Measurements from ENCODE around the gene RBMS3.

RBMS3 gene

DNA sequence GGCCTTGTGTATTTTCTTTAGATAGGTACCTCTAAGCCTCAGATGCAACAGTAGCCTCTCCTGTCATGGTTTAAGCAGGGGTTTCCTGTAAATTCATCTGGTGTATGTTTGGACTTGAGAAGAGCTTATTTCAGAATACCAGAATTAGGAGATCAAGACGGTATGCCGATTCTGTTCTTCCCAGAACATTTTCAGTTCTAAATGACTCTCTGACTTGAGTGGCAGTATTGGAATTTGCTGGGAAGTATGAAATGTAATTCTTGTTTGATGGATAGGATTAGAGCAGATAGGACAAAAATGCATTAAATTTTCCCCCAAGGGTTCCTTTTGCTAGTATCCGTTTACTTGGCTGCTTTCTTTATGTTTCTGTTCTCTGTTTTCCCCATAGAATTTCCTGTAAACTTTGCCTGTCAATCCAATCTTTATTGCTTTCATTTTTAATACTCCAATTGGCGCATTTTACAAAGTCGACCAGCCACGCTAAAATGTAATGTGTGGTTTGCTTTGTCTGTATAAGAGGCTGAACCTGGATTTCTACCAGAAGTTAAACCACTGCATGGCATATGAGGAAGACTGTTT lies 612.2 kb downstream of the RBMS3 start:
- Histone ChIP-seq H3K27ac (no peak overlapping the region), H3K36me3 (no peaks in the 10 kb centered on the region), H3K4me2 (no peak overlapping the region), H3K9ac (no peak overlapping the region), H3K4me3 (no peak overlapping the region), H3K4me1 (no peaks in the 10 kb centered on the region), H4K20me1 (no peaks in the 10 kb centered on the region), H3K27me3 (no peaks in the 10 kb centered on the region), H3K9me3 (no peaks in the 10 kb centered on the region)
- TF ChIP-seq Cebpa-rat (IDR thresholded peaks at IDR 0.05): no peak

DNA sequence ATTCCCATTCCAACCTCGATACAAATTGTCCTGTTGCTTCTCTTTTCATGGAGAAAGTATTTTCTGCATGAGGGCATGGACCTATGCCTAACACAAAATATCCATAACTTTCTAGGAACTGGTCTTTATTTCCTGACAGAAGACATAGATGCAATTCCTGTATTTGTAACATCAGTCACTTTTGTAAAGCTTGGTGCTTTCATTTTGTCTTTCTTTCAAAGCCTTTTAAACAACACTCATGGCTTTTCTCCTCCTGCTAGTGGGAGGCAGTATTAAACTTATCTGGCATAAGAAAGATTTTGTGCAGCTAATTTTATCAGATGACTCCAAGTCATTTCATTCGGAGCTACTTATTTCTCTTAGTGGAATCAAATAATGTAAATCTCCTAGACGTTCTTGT lies 616.0 kb downstream of the RBMS3 start:
- Histone ChIP-seq H3K9ac (no peak overlapping the region), H3K4me3 (no peak overlapping the region), H3K27ac (no peak overlapping the region), H3K27me3 (no peaks in the 10 kb centered on the region), H3K9me3 (no peaks in the 10 kb centered on the region), H3K4me2 (no peak overlapping the region), H3K4me1 (no peaks in the 10 kb centered on the region), H3K36me3 (no peaks in the 10 kb centered on the region), H4K20me1 (no peaks in the 10 kb centered on the region)
- TF ChIP-seq Cebpa-rat (IDR thresholded peaks at IDR 0.05): no peak

DNA sequence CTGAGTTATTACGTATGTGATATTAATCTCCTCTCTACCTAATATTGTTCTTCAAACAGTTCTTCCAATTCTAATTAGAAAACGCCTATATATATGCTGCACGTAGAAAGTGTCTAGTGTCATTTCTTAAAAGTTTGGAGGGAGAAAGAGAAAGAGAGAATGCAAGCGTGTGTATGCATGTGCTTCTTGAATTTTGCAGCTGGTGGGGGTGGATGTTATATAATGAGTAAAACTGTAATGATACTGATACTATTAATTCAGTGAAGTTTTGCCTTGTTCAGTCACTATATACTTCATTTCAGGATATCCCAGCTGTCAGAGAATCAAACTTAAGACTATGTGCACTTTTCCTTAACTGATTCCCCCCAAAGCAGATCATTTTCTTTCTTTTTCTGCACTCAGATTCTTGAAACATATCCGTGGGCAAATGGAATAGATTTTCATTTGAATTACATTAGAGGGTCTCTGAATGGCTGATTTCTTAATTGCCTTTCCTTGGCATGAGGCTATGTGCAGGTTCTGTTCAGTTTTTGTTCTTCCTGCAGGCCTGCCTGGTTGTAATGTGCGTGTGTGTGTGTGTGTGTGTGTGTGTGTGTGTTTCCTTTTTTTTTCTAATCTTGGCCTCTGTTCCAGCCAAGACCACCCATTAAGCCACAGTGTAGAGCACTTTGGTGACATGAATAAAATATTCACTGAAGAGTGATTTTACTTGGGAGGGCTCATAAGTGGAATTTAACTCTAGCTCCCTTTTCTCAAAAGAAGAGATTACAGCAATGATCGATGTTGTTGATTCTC lies 617.5 kb downstream of the RBMS3 start:
- H3K4me1 ChIP-seq: no peaks in the 10 kb centered on the region
- no peaks in the 10 kb centered on the region for H3K9me3 ChIP-seq

DNA sequence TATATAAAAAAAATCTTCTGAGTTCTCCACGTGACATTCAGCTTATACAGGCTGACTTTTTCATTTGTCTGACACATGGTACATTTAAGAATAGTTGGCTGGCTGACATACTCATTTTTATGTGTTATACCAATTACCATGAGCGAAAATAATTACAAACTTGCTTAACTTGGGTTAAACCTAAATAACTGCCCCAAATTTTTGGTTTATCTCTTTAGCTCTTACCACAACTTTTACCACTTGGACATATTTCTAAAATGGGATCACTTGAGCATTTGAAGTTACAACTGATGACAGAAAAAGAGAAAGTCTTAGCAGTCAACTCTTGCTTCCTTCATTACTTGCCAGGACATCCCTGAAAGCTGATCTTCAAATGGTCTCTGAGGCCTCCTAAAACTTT lies 618.1 kb downstream of the RBMS3 start:
- Histone ChIP-seq H3K9me3 (no peaks in the 10 kb centered on the region), H3K9ac (no peak overlapping the region), H3K4me3 (no peak overlapping the region), H3K27me3 (no peaks in the 10 kb centered on the region), H3K36me3 (no peaks in the 10 kb centered on the region), H3K27ac (no peak overlapping the region), H3K4me1 (no peaks in the 10 kb centered on the region), H3K4me2 (no peak overlapping the region), H4K20me1 (no peaks in the 10 kb centered on the region)
- TF ChIP-seq Cebpa-rat (IDR thresholded peaks at IDR 0.05): no peak

More for the DNA sequence above, 617.5 kb downstream of the RBMS3 start:
- Histone ChIP-seq H3K36me3 (no peaks in the 10 kb centered on the region), H4K20me1 (no peaks in the 10 kb centered on the region), H3K27ac (no peak overlapping the region), H3K4me3 (no peak overlapping the region), H3K27me3 (no peaks in the 10 kb centered on the region), H3K9ac (no peak overlapping the region), H3K4me2 (no peak overlapping the region)
- TF ChIP-seq Cebpa-rat (IDR thresholded peaks at IDR 0.05): no peak

DNA sequence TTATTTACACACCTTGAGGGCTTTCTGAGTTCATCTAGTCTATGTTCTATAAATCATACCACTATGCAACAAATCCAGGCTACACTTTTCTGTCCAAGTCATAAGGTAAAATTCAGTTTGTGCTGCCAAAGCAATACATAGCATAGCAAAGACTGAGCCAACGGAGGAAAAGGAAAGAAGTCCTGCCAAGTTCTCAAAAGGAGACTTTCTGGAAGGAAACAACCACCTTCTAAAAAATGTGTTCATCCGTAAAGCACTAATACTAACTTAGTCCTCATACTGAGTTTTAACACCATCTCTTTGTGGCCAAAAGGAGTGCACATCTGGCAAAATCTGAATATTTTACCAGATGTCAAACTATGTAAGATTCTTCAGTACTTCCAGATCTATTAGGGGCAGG lies 620.2 kb downstream of the RBMS3 start:
- no peaks in the 10 kb centered on the region for H3K27me3 ChIP-seq
- H4K20me1 ChIP-seq: no peaks in the 10 kb centered on the region
- H3K9me3 ChIP-seq: no peaks in the 10 kb centered on the region
- TF ChIP-seq Cebpa-rat (IDR thresholded peaks at IDR 0.05): no peak
- no peak overlapping the region for H3K4me3 ChIP-seq
- no peak overlapping the region for H3K4me2 ChIP-seq
- no peaks in the 10 kb centered on the region for H3K36me3 ChIP-seq
- no peak overlapping the region for H3K27ac ChIP-seq
- H3K4me1 ChIP-seq: no peaks in the 10 kb centered on the region
- no peak overlapping the region for H3K9ac ChIP-seq

DNA sequence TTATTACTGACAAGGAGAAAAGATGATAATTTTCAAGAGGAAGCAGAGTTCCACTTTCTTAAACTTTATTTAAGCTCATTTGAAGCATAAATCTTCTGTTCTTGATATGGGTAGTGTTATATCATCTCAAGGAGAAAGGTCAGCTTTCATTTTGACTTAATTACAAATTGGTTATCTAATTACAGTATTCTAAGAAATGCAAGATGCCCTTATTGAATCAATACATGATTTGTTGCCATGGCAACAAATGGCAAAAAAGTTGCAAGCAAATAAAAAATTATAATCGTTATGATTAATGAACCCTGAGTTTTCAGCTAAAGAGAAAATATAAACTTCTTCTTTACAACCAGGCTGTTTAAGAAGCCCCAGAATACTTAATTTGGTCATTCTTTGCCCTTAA lies 622.7 kb downstream of the RBMS3 start:
- Histone ChIP-seq H3K4me1 (no peaks in the 10 kb centered on the region), H3K4me2 (no peak overlapping the region)

DNA sequence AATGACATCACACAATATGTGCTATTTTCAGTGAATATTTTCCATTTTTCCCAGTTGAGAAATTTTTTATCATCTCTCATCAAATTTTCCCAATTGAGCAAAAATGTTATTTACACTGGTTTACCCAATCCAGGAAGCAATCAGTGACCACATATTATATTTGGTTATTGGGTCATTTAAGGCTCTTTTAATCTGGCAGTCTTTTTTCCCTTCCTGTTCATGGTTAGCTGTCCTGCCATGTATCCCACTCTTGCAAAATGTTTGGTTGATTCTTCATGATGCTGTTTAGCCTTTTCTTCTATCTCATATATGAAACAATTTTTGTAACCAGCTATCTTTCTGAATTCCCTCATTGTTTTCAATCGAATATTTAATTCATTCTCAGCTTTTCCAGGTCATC lies 626.0 kb downstream of the RBMS3 start:
- H4K20me1 ChIP-seq: no peaks in the 10 kb centered on the region
- H3K9me3 ChIP-seq: no peaks in the 10 kb centered on the region
- H3K36me3 ChIP-seq: no peaks in the 10 kb centered on the region
- TF ChIP-seq Cebpa-rat (IDR thresholded peaks at IDR 0.05): no peak
- no peak overlapping the region for H3K27ac ChIP-seq
- no peak overlapping the region for H3K4me3 ChIP-seq
- H3K4me2 ChIP-seq: no peak overlapping the region
- no peaks in the 10 kb centered on the region for H3K27me3 ChIP-seq
- H3K9ac ChIP-seq: no peak overlapping the region
- no peaks in the 10 kb centered on the region for H3K4me1 ChIP-seq

More for the DNA sequence above, 622.7 kb downstream of the RBMS3 start:
- Histone ChIP-seq H4K20me1 (no peaks in the 10 kb centered on the region), H3K4me3 (no peak overlapping the region), H3K9ac (no peak overlapping the region), H3K27ac (no peak overlapping the region), H3K36me3 (no peaks in the 10 kb centered on the region), H3K9me3 (no peaks in the 10 kb centered on the region), H3K27me3 (no peaks in the 10 kb centered on the region)
- TF ChIP-seq Cebpa-rat (IDR thresholded peaks at IDR 0.05): no peak

DNA sequence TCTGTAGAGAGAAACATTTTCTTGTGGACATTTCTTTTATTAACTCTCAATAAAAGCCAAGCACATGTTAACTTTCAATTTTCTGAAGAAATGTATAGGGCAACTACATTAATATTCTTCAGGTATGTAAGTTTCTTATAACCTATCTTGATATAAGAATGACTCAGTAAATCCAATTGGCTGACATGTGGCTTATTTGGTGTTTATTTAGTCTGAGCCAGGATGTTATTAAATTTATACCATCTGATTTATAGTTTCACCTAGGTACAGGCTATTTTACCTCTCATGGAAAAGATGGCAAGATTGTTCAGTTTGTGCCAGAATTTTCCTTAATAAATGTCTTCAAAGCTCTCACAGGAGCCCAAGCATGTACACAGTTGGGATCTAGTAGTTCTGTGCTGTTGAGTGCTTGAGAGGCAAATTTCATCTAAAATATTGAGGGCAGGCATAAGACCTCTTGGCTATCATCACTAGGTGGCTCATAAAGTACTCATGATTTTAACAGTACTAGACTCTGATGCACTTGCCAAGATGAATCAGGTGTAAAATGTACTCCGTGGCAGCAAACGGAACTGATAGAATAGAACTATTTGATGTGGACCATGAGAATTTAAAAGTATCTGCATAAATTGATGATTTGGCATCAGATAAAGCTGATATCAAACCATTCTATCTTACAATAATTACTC lies 631.9 kb downstream of the RBMS3 start:
- no peak for TF ChIP-seq Cebpa-rat (IDR thresholded peaks at IDR 0.05)
- H3K9me3 ChIP-seq: no peaks in the 10 kb centered on the region
- no peaks in the 10 kb centered on the region for H3K36me3 ChIP-seq
- no peak overlapping the region for H3K27ac ChIP-seq
- H3K4me1 ChIP-seq: no peaks in the 10 kb centered on the region
- H3K4me3 ChIP-seq: no peak overlapping the region
- H3K4me2 ChIP-seq: no peak overlapping the region
- no peaks in the 10 kb centered on the region for H4K20me1 ChIP-seq
- H3K9ac ChIP-seq: no peak overlapping the region
- H3K27me3 ChIP-seq: no peaks in the 10 kb centered on the region

DNA sequence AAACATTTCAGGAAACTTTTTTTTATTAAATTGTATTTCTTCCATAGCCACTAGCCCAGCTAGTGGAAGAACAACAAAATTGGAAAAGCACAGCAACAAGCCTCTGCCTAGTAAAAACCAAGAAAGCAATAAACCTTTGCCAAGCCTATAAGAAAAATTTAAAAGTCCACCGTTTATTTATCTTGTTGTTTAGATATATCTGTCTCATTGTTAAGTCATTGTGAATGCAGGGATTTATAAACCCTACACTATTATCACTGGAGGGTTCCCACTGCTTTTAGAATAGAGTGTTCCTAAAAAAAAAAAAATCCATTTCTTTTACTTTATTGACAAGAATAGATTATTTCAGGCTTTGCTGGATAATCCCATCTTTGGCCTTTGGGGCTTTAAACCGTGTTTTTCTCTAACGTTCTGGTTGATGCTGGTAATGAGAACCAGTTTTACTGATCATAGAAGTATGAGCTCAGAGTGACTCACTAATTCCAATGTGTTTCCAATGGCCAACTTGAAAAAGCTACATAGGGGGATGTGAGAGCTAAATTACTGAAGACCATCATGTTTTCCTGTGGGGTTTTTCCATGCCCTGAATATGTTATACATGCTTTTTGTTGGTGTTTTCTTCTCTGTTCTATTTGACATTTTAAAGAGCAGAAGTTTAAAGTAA lies 634.1 kb downstream of the RBMS3 start:
- Histone ChIP-seq H3K27me3 (no peaks in the 10 kb centered on the region), H3K4me1 (no peaks in the 10 kb centered on the region), H4K20me1 (no peaks in the 10 kb centered on the region), H3K9ac (no peak overlapping the region), H3K36me3 (no peaks in the 10 kb centered on the region), H3K4me2 (no peak overlapping the region), H3K4me3 (no peak overlapping the region), H3K27ac (no peak overlapping the region), H3K9me3 (no peaks in the 10 kb centered on the region)
- TF ChIP-seq Cebpa-rat (IDR thresholded peaks at IDR 0.05): no peak

DNA sequence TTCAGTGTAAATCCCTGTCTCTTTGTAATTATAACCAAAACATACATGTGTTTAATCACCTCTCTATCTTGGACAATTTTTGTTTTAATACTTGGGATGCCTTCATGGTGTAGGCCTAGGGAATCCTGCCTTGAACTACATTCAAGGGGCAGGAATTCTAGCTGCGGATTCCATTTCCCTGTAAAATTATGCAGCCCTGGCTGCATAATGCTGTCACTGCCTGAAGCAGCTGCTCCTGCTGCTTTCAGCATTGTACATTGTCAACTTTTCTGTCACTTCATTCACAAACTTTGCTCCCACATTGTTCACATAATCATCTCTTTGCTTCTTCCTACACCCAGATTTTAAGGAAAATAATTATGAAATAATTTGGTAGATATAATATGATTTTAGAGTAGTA lies 638.7 kb downstream of the RBMS3 start:
- H3K4me2 ChIP-seq: no peak overlapping the region
- no peak for TF ChIP-seq Cebpa-rat (IDR thresholded peaks at IDR 0.05)

More for the DNA sequence above, 638.7 kb downstream of the RBMS3 start:
- Histone ChIP-seq H3K27me3 (no peaks in the 10 kb centered on the region), H3K4me3 (no peak overlapping the region), H3K4me1 (no peaks in the 10 kb centered on the region), H3K27ac (no peak overlapping the region), H3K36me3 (no peaks in the 10 kb centered on the region), H3K9ac (no peak overlapping the region), H3K9me3 (no peaks in the 10 kb centered on the region), H4K20me1 (no peaks in the 10 kb centered on the region)

All from BLaER1 (cell line).